SK-N-SH (cell line): ENCODE results near the gene OR6V1. TPM values are rescaled to one million over a fixed set of nuclear protein-coding genes. Genes with fewer than 3 reads are reported as not detected.
"Not testable (repeated sequence)": the region's sequence is repeated elsewhere in the genome, so short reads cannot be mapped to it uniquely, and the experiment has no call there.

Experiments
- CTCF ChIA-PET: fragments of 300-600, 350-600 bp; formaldehyde crosslinking; extraction: SDS; loops from one replicate; lab custom pipeline; 2021; lab: Yijun Ruan, JAX
- POLR2A ChIA-PET: fragments of 350-600 bp; sonication (Branson Sonifier 250); formaldehyde crosslinking; extraction: SDS; loops from one replicate; lab custom pipeline; 2020; ENCODE audit warnings: antibody characterized with exemption, inconsistent platforms; lab: Yijun Ruan, JAX
- DNase-seq: peaks from one replicate; pipeline ENCODE4 v3.0.0; 2012
- H2AFZ ChIP-seq: fragments of 200-600 bp; sonication (generic); 2 replicates; pipeline ENCODE4 v1.8.1; 2016; ENCODE audit warnings: antibody characterized with exemption, mild to moderate bottlenecking, low read depth
- H3F3A ChIP-seq: fragments of 200-600 bp; sonication (generic); replicated peaks from 2 replicates; pipeline ENCODE3; 2016; ENCODE audit warnings: antibody characterized with exemption, mild to moderate bottlenecking; ENCODE audit not compliant: insufficient read depth
- H3K27ac ChIP-seq, 2 experiments: fragments of 200-500 bp in 1 of 2; fragments of 200-600 bp in 1 of 2; sonication (Bioruptor generic) in 1 of 2; sonication (generic), shearing (Covaris generic) in 1 of 2; 2 replicates each; pipeline versions ENCODE4 v1.5.1 to v1.6.1; 2014 to 2016; ENCODE audit warnings: low read depth in 2 of 2, inconsistent platforms in 1 of 2, low read length in 1 of 2, mild to moderate bottlenecking in 1 of 2, mixed read lengths in 1 of 2
- H3K27me3 ChIP-seq: fragments of 200-600 bp; sonication (generic), shearing (Covaris generic); 2 replicates; pipeline ENCODE4 v1.6.1; 2016; ENCODE audit warnings: mixed run types; ENCODE audit not compliant: insufficient read depth
- H3K36me3 ChIP-seq, 2 experiments: fragments of 200-500 bp in 1 of 2; fragments of 200-600 bp in 1 of 2; sonication (Bioruptor generic) in 1 of 2; sonication (generic) in 1 of 2; replicated peaks in 1 of 2; 2 replicates each; pipeline versions ENCODE3 to v1.5.1; 2014 to 2016; ENCODE audit warnings: low read length in 1 of 2, mild to moderate bottlenecking in 1 of 2; ENCODE audit not compliant: insufficient read depth in 2 of 2, control insufficient read depth in 1 of 2
- H3K4me1 ChIP-seq, 2 experiments: fragments of 200-500 bp in 1 of 2; fragments of 200-600 bp in 1 of 2; sonication (Bioruptor generic) in 1 of 2; sonication (generic), shearing (Covaris generic) in 1 of 2; 2 replicates each; pipeline versions ENCODE4 v1.5.1 to v1.6.1; 2014 to 2016; ENCODE audit warnings: low read depth in 1 of 2, low read length in 1 of 2, mixed run types in 1 of 2; ENCODE audit not compliant: insufficient read depth in 2 of 2, control insufficient read depth in 1 of 2
- H3K4me2 ChIP-seq: fragments of 200-600 bp; sonication (generic), shearing (Covaris generic); 2 replicates; pipeline ENCODE4 v1.6.1; 2017; ENCODE audit warnings: mixed run types
- H3K4me3 ChIP-seq, 2 experiments: fragments of 200-500 bp in 1 of 2; fragments of 200-600 bp in 1 of 2; sonication (Bioruptor generic) in 1 of 2; sonication (generic), shearing (Covaris generic) in 1 of 2; 2 replicates each; pipeline versions ENCODE4 v1.5.1 to v1.8.1; 2014 to 2016; ENCODE audit warnings: low read depth in 2 of 2, inconsistent platforms in 1 of 2, low read length in 1 of 2, mild to moderate bottlenecking in 1 of 2, mixed read lengths in 1 of 2, moderate library complexity in 1 of 2
- H3K79me2 ChIP-seq: fragments of 200-600 bp; sonication (generic); 2 replicates; pipeline ENCODE4 v1.8.1; 2017; ENCODE audit warnings: mild to moderate bottlenecking; ENCODE audit not compliant: insufficient read depth
- H3K9ac ChIP-seq: fragments of 200-600 bp; sonication (generic); 2 replicates; pipeline ENCODE4 v1.6.1; 2017; ENCODE audit warnings: mixed run types
- H3K9me2 ChIP-seq: fragments of 200-600 bp; sonication (generic); 2 replicates; pipeline ENCODE4 v1.6.1; 2017; ENCODE audit warnings: mixed run types
- H3K9me3 ChIP-seq: fragments of 200-600 bp; sonication (generic); 2 replicates; pipeline ENCODE4 v1.6.1; 2017; ENCODE audit warnings: mixed run types, mild to moderate bottlenecking, moderate library complexity
- H4K20me1 ChIP-seq: fragments of 200-600 bp; sonication (generic); 2 replicates; pipeline ENCODE4 v1.6.1; 2017; ENCODE audit warnings: mild to moderate bottlenecking, mixed run types; ENCODE audit not compliant: insufficient read depth
- CHD2 ChIP-seq: fragments of 150-350 bp; IDR thresholded peaks from 2 replicates; pipeline ENCODE4 v1.6.1; 2018; ENCODE audit warnings: low read length; ENCODE audit not compliant: partially characterized antibody
- EP300 ChIP-seq, 2 experiments: IDR thresholded peaks; 2 replicates each; pipeline versions ENCODE4 v1.4.0 to v1.6.1; 2012; ENCODE audit warnings: borderline replicate concordance in 1 of 2, low read depth in 1 of 2, low read length in 1 of 2
- EZH2phosphoT487 ChIP-seq: fragments of 200-600 bp; sonication (generic); IDR thresholded peaks from 2 replicates; pipeline ENCODE4 v1.6.1; 2017; ENCODE audit warnings: low read depth, mixed run types, mild to moderate bottlenecking, antibody characterized with exemption, moderate library complexity, borderline replicate concordance
- FOSL2 ChIP-seq: IDR thresholded peaks from 2 replicates; pipeline ENCODE4 v1.4.0; 2012; ENCODE audit warnings: low read depth, mild to moderate bottlenecking, moderate library complexity, borderline replicate concordance
- FOXJ3 ChIP-seq: sonication (generic); formaldehyde crosslinking; IDR thresholded peaks from 2 replicates; pipeline ENCODE4 v1.5.1; 2020; ENCODE audit warnings: mild to moderate bottlenecking, missing genetic modification reagents
- FOXM1 ChIP-seq: IDR thresholded peaks from 2 replicates; pipeline ENCODE4 v1.4.0; 2012; ENCODE audit warnings: low read depth, mild to moderate bottlenecking
- GABPA ChIP-seq: IDR thresholded peaks from 2 replicates; pipeline ENCODE4 v1.4.0; 2012; ENCODE audit warnings: low read depth, mild to moderate bottlenecking
- GATA2 ChIP-seq: sonication (generic); formaldehyde crosslinking; IDR thresholded peaks from 2 replicates; pipeline ENCODE4 v1.5.0; 2020; ENCODE audit warnings: mild to moderate bottlenecking, missing genetic modification reagents
- MAX ChIP-seq: IDR thresholded peaks from 2 replicates; pipeline ENCODE4 v1.4.0; 2012; ENCODE audit warnings: low read depth
- NRF1 ChIP-seq: IDR thresholded peaks from 2 replicates; pipeline ENCODE4 v1.6.1; 2012; ENCODE audit warnings: low read depth, mild to moderate bottlenecking, low read length
- POLR2AphosphoS5 ChIP-seq: IDR thresholded peaks from 2 replicates; pipeline ENCODE4 v1.6.1; 2012; ENCODE audit warnings: low read depth, low read length
- RCOR1 ChIP-seq: fragments of 150-350 bp; IDR thresholded peaks from 2 replicates; pipeline ENCODE4 v1.6.1; 2017; ENCODE audit warnings: antibody characterized with exemption, low read length
- TAF1 ChIP-seq: IDR thresholded peaks from 2 replicates; pipeline ENCODE4 v1.6.1; 2012; ENCODE audit warnings: low read depth, mild to moderate bottlenecking, low read length, moderate library complexity, borderline replicate concordance
- USF2 ChIP-seq: fragments of 150-350 bp; IDR thresholded peaks from 2 replicates; pipeline ENCODE4 v1.6.1; 2017; ENCODE audit warnings: antibody characterized with exemption, low read length, low read depth, borderline replicate concordance
- WGBS: methylation state at CpG from one replicate; pipeline ENCODE4 v1.1.6; 2017; ENCODE audit warnings: low lambda C conversion rate; 5-methylcytosine and 5-hydroxymethylcytosine counted together
- polyA plus RNA-seq, 3 experiments: library from polyadenylated mRNA; depleted of rRNA; stranded (reverse); fragments of >200 nt; gene quantifications; 2 replicates each; pipeline ENCODE4 v1.2.3, GENCODE V29; 2012
- TF ChIP-seq, protein P1 (sequence below): fragments of 200-600 bp; sonication (generic); IDR thresholded peaks from 2 replicates; pipeline ENCODE4 v1.6.1; 2017; ENCODE audit warnings: antibody characterized with exemption, mild to moderate bottlenecking, moderate library complexity

OR6V1 gene
- polyA plus RNA-seq, 1 of the 3 experiments (the other 2 are of a cell fraction): not detected

DNA sequence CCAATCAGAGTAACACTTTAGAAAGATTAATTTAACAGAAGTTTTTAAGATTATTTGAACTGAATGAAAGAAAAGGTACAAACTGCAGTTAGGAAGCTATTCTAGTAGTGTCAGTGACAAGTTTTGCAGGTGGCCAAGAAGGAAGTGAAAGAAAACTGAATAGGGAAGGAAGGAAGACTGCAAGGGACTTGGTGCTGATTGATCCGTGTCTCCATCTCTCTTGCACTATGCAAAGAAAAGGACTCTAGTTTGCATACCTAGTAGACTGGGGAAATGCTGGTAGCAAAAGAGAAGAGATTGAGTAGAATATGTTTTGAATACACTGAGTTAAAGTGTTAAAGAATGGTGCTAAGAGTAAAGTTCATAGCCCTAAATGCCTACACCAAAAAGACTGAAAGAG lies 33.0 kb downstream of the OR6V1 start:
- Histone ChIP-seq H3K9me2 (no peaks in the 10 kb centered on the region), H3K4me3 (no peak overlapping the region), H3K9ac (no peak overlapping the region), H3K79me2 (no peaks in the 10 kb centered on the region), H3K27me3 (no peaks in the 10 kb centered on the region), H3K4me1 (no peaks in the 10 kb centered on the region), H4K20me1 (no peaks in the 10 kb centered on the region), H3F3A (no peaks in the 10 kb centered on the region), H2AFZ (no peak overlapping the region), H3K9me3 (no peaks in the 10 kb centered on the region), H3K27ac (no peak overlapping the region), H3K36me3 (no peaks in the 10 kb centered on the region), H3K4me2 (no peak overlapping the region)
- ChIA-PET POLR2A (no interaction called here), CTCF (no interaction called here)
- TF ChIP-seq RCOR1 (no peak), FOSL2 (no peak), MAX (no peak), EZH2phosphoT487 (no peak), TAF1 (no peak), FOXM1 (no peak), GABPA (no peak), GATA2 (CRISPR knock-in tag) (no peak), EP300 (IDR thresholded peaks at IDR 0.05; ENCODE audit: borderline replicate concordance in 1 of 2, low read depth in 1 of 2, low read length in 1 of 2) (no peak), POLR2AphosphoS5 (no peak), NRF1 (no peak), FOXJ3 (no peak), CHD2 (no peak), USF2 (no peak)
- TF ChIP-seq, protein P1, sequence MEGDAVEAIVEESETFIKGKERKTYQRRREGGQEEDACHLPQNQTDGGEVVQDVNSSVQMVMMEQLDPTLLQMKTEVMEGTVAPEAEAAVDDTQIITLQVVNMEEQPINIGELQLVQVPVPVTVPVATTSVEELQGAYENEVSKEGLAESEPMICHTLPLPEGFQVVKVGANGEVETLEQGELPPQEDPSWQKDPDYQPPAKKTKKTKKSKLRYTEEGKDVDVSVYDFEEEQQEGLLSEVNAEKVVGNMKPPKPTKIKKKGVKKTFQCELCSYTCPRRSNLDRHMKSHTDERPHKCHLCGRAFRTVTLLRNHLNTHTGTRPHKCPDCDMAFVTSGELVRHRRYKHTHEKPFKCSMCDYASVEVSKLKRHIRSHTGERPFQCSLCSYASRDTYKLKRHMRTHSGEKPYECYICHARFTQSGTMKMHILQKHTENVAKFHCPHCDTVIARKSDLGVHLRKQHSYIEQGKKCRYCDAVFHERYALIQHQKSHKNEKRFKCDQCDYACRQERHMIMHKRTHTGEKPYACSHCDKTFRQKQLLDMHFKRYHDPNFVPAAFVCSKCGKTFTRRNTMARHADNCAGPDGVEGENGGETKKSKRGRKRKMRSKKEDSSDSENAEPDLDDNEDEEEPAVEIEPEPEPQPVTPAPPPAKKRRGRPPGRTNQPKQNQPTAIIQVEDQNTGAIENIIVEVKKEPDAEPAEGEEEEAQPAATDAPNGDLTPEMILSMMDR: no peak
- WGBS: 2% methylated on average over 1 of the region's 1 CpG
- DNase-seq: no peak

DNA sequence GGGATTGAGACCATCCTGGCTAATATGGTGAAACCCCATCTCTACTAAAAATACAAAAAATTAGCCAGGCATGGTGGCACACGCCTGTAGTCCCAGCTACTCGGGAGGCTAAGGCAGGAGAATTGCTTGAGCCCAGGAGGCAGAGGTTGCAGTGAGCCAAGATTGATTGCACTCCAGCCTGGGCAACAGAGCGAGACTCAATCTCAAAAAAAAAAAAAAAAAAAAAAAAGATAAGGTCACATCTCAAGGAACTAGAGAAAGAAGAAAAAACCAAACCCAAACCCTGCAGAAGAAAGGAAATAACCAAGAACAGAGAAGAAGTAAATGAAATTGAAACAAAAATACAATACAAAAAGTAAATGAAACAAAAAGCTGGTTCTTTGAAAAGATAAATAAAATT lies 33.5 kb downstream of the OR6V1 start:
- POLR2A ChIA-PET, CTCF ChIA-PET, H3K79me2 ChIP-seq: not testable (repeated sequence)

DNA sequence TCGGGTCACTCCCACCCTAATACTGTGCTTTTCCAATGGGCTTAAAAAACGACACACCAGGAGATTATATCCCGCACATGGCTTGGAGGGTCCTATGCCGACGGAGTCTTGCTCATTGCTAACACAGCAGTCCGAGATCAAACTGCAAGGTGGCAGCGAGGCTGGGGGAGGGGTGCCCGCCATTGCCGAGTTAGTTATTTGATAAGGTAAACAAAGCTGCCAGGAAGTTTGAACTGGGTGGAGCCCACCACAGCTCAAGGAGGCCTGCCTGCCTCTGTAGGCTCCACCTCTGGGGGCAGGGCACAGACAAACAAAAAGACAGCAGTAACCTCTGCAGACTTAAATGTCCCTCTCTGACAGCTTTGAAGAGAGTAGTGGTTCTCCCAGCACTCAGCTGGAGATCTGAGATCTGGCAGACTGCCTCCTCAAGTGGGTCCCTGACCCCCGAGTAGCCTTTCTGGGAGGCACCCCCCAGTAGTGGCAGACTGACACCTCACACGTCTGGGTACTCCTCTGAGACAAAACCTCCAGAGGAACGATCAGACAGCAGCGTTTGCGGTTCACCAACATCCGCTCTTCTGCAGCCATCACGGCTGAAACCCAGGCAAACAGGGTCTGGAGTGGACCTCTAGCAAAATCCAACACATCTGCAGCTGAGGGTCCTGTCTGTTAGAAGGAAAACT lies 36.5 kb downstream of the OR6V1 start:
- H3K79me2 ChIP-seq, H3K4me2 ChIP-seq, H3K27ac ChIP-seq, H4K20me1 ChIP-seq, H3K4me3 ChIP-seq, H3K27me3 ChIP-seq, DNase-seq, CTCF ChIA-PET, H3K4me1 ChIP-seq, H3K36me3 ChIP-seq, H3K9me3 ChIP-seq, POLR2A ChIA-PET, H3K9me2 ChIP-seq, H3F3A ChIP-seq, H2AFZ ChIP-seq, H3K9ac ChIP-seq: not testable (repeated sequence)
- WGBS: 31% methylated on average over 16 of the region's 16 CpGs

More for the DNA sequence above, 33.5 kb downstream of the OR6V1 start:
- not testable (repeated sequence) for H3K4me1 ChIP-seq, H3K27me3 ChIP-seq, H4K20me1 ChIP-seq, H2AFZ ChIP-seq, H3K27ac ChIP-seq, H3K9me2 ChIP-seq, H3K4me3 ChIP-seq, H3K36me3 ChIP-seq, H3K9ac ChIP-seq, H3K4me2 ChIP-seq, H3K9me3 ChIP-seq, H3F3A ChIP-seq, DNase-seq
- 3% methylated on average over 3 of the region's 3 CpGs for WGBS
